GM23248 (cell line): ENCODE results near the gene CPTP. TPM values are rescaled to one million over a fixed set of nuclear protein-coding genes. Genes with fewer than 3 reads are reported as not detected.

Source experiments
- DNase-seq: peaks from one replicate; pipeline ENCODE4 v3.0.0-alpha.2; 2015
- H2AFZ ChIP-seq: fragments of 200-600 bp; sonication (generic); 2 replicates; pipeline ENCODE4 v1.6.1; 2016; ENCODE audit warnings: antibody characterized with exemption
- H3F3A ChIP-seq: fragments of 200-600 bp; sonication (generic); 2 replicates; pipeline ENCODE4 v1.6.1; 2016; ENCODE audit warnings: mild to moderate bottlenecking, antibody characterized with exemption, mixed run types; ENCODE audit not compliant: insufficient read depth
- H3K27ac ChIP-seq: fragments of 200-600 bp; sonication (generic); 2 replicates; pipeline ENCODE4 v1.5.1; 2016; ENCODE audit warnings: mild to moderate bottlenecking
- H3K27me3 ChIP-seq: fragments of 200-600 bp; sonication (generic); replicated peaks from 2 replicates; pipeline ENCODE4 v1.6.1; 2016; ENCODE audit warnings: mild to moderate bottlenecking; ENCODE audit not compliant: insufficient read depth
- H3K36me3 ChIP-seq: fragments of 200-600 bp; sonication (generic); 2 replicates; pipeline ENCODE4 v1.6.1; 2016; ENCODE audit warnings: low read depth, mild to moderate bottlenecking
- H3K4me1 ChIP-seq: fragments of 200-600 bp; sonication (generic); 2 replicates; pipeline ENCODE4 v1.6.1; 2016; ENCODE audit warnings: mild to moderate bottlenecking; ENCODE audit not compliant: insufficient read depth
- H3K4me2 ChIP-seq: fragments of 200-600 bp; sonication (generic); one replicate; pipeline ENCODE4 v1.6.1; 2016; ENCODE audit warnings: mild to moderate bottlenecking; ENCODE audit not compliant: unreplicated experiment
- H3K4me3 ChIP-seq: fragments of 200-600 bp; sonication (generic); 2 replicates; pipeline ENCODE4 v1.5.1; 2016; ENCODE audit warnings: mild to moderate bottlenecking
- H3K79me2 ChIP-seq: fragments of 200-600 bp; sonication (generic); 2 replicates; pipeline ENCODE4 v1.6.1; 2016; ENCODE audit warnings: mild to moderate bottlenecking; ENCODE audit not compliant: insufficient read depth
- H3K9ac ChIP-seq: fragments of 200-600 bp; sonication (generic); 2 replicates; pipeline ENCODE4 v1.6.1; 2016; ENCODE audit warnings: mild to moderate bottlenecking
- H3K9me2 ChIP-seq: fragments of 200-600 bp; sonication (generic); 2 replicates; pipeline ENCODE4 v1.6.1; 2016; ENCODE audit warnings: mixed run types, mild to moderate bottlenecking, moderate library complexity; ENCODE audit not compliant: insufficient read depth
- H3K9me3 ChIP-seq: fragments of 200-600 bp; sonication (generic); one replicate; pipeline ENCODE4 v1.6.1; 2017; ENCODE audit warnings: low read depth
- H4K20me1 ChIP-seq: fragments of 200-600 bp; sonication (generic); 2 replicates; pipeline ENCODE4 v1.6.0; 2016; ENCODE audit not compliant: insufficient read depth
- EZH2 ChIP-seq: fragments of 200-600 bp; sonication (generic); IDR thresholded peaks from 2 replicates; pipeline ENCODE4 v1.6.1; 2018; ENCODE audit warnings: antibody characterized with exemption, mild to moderate bottlenecking; ENCODE audit not compliant: insufficient read depth, poor library complexity, severe bottlenecking
- EZH2phosphoT487 ChIP-seq: fragments of 200-600 bp; sonication (generic); IDR thresholded peaks from 2 replicates; pipeline ENCODE4 v1.6.1; 2018; ENCODE audit warnings: antibody characterized with exemption, moderate library complexity, mild to moderate bottlenecking, low read depth; ENCODE audit not compliant: insufficient read depth
- WGBS, 2 experiments: methylation state at CpG; one replicate each; pipeline ENCODE4 v1.1.6; 2015 to 2017; ENCODE audit warnings: low lambda C conversion rate in 2 of 2, low coverage in 1 of 2; ENCODE audit errors: missing lambda C conversion rate in 2 of 2; 5-methylcytosine and 5-hydroxymethylcytosine counted together
- in situ Hi-C: fragments of 300-500 bp; cut with MboI; formaldehyde crosslinking; loops from 2 replicates; pipeline ENCODE4 v1.15.0; 2020
- polyA plus RNA-seq: library from polyadenylated mRNA; unstranded; fragments of >200 nt; fragmentation: Nextera tagmentation; extraction: Ambion mirVana; gene quantifications from 2 replicates; pipeline ENCODE4 v1.2.1, GENCODE V29; 2016
- total RNA-seq: library from RNA; depleted of rRNA; stranded (reverse); fragments of >200 nt; shearing (Covaris generic); gene quantifications from 2 replicates; pipeline ENCODE4 v1.2.3, GENCODE V29; 2014

Gene CPTP
- total and polyA plus RNA-seq, 2 experiments from 2014 or later: 28.0 to 30.5 TPM

DNA sequence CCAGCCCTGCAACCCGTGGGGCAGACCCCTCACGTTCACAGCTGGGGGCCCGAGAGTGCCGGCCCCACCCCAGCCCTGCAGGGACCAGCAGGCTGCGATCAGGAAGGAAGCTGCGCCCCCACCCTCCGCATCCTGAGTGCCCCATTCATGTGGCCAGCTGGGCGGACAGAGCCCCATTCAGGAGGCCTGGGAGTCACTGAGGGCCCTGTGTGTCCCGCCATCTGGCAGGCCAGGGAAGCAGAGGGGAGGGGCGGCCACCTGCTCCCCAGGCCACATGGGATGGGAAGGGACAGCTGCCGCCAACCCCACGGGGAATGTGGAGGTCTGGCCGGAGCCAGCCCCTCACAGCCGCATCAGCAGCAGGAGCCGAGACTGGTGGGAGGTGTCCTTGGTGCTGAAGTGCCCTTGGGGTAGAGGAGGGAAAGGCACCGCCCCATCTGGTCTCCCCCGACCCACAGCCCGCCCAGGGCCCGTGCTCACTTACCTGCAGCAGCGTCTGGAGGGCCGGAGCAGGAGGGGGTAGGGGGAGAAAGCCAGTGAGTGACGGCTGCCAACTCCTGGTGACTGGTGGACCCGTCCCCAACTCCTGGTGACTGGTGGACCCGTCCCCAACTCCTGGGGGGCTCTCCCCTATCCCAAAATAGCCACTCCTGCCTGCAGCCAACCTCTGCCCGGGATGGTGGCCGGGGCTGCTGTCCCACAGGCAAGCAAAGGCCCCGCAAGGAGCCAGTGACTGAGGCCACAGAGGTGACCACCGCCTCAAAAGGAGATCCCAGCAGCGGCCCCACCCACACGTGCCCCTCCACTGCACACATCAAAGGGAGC, 25.5 kb upstream of the CPTP start:
- no peaks in the 10 kb centered on the region for H3K4me1 ChIP-seq
- whole genome bisulfite sequencing, 2 experiments: 88 to 90% methylated on average over 22 to 30 of the region's 30 CpGs
- H3K79me2 ChIP-seq: peaks cover 13% of the 10 kb centered on the region
- no peaks in the 10 kb centered on the region for H3F3A ChIP-seq
- H3K9ac ChIP-seq: no peak overlapping the region
- H4K20me1 ChIP-seq: no peaks in the 10 kb centered on the region
- in situ Hi-C loops: no loop called here
- H3K36me3 ChIP-seq: no peaks in the 10 kb centered on the region
- no peaks in the 10 kb centered on the region for H3K9me3 ChIP-seq
- no peak for DNase-seq
- H3K4me3 ChIP-seq: no peak overlapping the region
- no peak overlapping the region for H3K4me2 ChIP-seq
- H3K27ac ChIP-seq: no peak overlapping the region
- no peaks in the 10 kb centered on the region for H3K27me3 ChIP-seq
- no peak overlapping the region for H2AFZ ChIP-seq
- no peaks in the 10 kb centered on the region for H3K9me2 ChIP-seq
- TF ChIP-seq EZH2: no peak

DNA sequence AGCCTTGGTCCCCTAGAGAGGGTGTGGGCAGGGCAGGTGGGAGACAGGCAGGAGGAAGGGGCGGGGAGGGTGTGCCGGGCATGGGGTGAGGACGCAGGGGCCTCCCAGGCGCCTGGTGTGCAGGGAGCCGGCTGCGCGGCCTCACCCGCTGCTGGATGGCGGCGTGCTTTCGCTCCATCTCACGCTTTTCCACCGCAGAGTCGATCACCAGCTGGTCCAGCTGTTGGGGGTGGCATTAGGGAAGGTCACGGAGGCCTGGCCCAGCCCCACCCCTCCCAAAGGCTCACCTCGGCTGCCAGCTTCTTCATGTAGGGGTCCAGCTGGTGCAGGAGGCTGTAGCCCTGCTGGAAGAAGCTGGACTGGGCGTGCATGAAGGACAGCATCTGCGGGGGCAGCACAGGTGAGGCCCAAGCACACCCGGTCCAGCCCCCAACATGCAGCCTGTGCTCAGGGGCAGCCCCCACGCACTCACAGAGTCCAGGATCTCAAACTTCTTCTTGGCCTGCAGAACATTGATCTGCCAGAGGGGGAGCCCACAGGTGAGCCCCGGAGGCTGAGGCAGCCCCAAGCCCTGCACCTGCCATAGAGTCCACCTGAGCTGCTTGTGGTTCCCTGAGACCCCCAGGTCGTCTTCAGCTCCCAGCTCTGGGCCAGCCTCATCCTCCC, 24.8 kb upstream of the CPTP start:
- Histone ChIP-seq H3K4me1 (peaks cover 3% of the 10 kb centered on the region), H3K9me2 (no peaks in the 10 kb centered on the region), H3K27ac (no peak overlapping the region), H3F3A (no peaks in the 10 kb centered on the region), H3K4me2 (no peak overlapping the region), H3K9ac (no peak overlapping the region), H2AFZ (no peak overlapping the region), H3K79me2 (peaks cover 21% of the 10 kb centered on the region), H3K36me3 (no peaks in the 10 kb centered on the region), H3K4me3 (no peak overlapping the region), H3K27me3 (no peaks in the 10 kb centered on the region), H3K9me3 (no peaks in the 10 kb centered on the region), H4K20me1 (no peaks in the 10 kb centered on the region)
- WGBS, 2 experiments: 91 to 97% methylated on average over 11 to 22 of the region's 22 CpGs
- in situ Hi-C loops: no loop called here
- no peak for TF ChIP-seq EZH2
- no peak for TF ChIP-seq EZH2phosphoT487
- no peak for DNase-seq

DNA sequence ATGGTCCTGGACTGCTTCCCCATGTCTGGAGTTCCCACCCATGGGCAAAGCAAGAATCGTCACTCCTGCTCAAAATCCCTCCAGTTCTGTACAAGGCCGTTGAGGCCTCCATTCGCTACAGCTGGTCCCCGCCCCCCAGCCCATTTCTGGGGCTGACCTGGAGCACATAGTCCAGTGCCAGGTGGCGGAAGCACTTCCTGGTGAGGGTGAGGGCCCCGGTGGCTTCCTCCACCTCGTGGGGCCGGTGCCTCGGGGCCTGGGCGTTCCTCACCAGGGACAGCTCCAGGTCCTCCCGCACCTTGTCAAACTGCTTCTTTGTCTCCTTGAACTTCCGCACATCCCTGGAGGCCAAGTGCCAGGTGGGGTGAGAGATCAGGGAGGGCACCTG, 24.3 kb upstream of the CPTP start:
- Histone ChIP-seq H3K9me3 (no peaks in the 10 kb centered on the region), H3K27ac (no peak overlapping the region), H3F3A (no peaks in the 10 kb centered on the region), H3K9me2 (no peaks in the 10 kb centered on the region), H3K9ac (no peak overlapping the region), H3K36me3 (no peaks in the 10 kb centered on the region), H3K4me3 (no peak overlapping the region), H3K27me3 (no peaks in the 10 kb centered on the region), H3K4me1 (peaks cover 9% of the 10 kb centered on the region), H2AFZ (no peak overlapping the region), H4K20me1 (no peaks in the 10 kb centered on the region), H3K4me2 (no peak overlapping the region), H3K79me2 (peaks cover 26% of the 10 kb centered on the region)
- WGBS, 2 experiments: 94 to 95% methylated on average over 11 to 12 of the region's 12 CpGs
- no peak for TF ChIP-seq EZH2
- TF ChIP-seq EZH2phosphoT487: no peak
- in situ Hi-C loops: no loop called here
- no peak for DNase-seq

DNA sequence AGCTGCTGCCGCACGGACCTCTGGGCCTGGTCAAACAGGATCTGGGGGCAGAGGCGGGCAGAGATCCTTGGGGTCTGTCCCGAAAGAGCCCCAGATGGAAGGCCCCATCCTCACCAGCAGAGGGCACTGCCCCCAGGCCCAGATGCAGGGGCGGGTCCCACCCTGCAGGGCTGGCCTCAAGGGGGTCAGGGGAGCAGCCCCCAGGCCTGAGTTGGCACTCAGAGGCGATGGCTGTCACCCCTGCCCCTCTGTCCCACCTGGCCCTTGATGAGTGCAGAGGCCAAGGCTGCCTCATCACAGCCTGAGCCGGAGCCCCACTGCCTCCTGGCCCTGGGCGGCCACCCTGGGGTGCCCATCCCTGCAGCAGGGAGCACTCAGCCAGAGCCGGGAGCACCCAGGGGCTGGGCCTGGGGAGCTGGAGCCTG, 22.6 kb upstream of the CPTP start:
- no peak for DNase-seq
- Histone ChIP-seq H3K36me3 (no peaks in the 10 kb centered on the region), H3K4me2 (no peak overlapping the region), H4K20me1 (no peaks in the 10 kb centered on the region), H3K4me1 (peaks cover 22% of the 10 kb centered on the region), H3K27me3 (no peaks in the 10 kb centered on the region), H3F3A (no peaks in the 10 kb centered on the region), H3K27ac (no peak overlapping the region), H3K9me2 (no peaks in the 10 kb centered on the region), H2AFZ (no peak overlapping the region), H3K9me3 (no peaks in the 10 kb centered on the region), H3K4me3 (no peak overlapping the region), H3K9ac (no peak overlapping the region), H3K79me2 (peaks cover 41% of the 10 kb centered on the region)
- 87 to 97% methylated on average over 7 to 8 of the region's 9 CpGs for WGBS, 2 experiments
- no peak for TF ChIP-seq EZH2
- no peak for TF ChIP-seq EZH2phosphoT487
- in situ Hi-C loops: no loop called here
